GM12874 (cell line): ENCODE results near the gene ITPRIPL1.

Experiments
- CTCF ChIP-seq: IDR thresholded peaks from 2 replicates; pipeline ENCODE4 v1.5.1; 2011; ENCODE audit warnings: low read depth, mild to moderate bottlenecking, control low read depth, low read length, moderate library complexity; ENCODE audit not compliant: insufficient read depth

ITPRIPL1 gene

DNA sequence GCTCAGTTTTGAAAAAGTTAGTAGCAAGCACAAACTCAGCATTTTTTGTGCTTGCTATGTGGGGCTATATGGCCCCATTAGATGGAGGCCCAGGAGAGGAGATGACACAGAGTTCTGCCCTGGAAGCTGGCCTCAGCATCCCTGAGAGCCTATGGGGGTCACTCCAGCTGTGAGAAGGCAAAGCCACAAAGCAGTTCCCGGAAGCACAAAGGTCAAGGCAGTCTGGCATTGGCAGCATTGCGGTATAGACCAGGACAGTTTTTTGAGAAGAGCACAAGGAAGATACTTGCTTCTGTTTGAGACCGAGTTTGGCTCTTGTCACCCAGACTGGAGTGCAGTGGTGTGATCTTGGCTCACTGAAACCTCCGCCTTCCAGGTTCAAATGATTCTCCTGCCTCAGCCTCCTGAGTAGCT is 7.5 kb upstream of the ITPRIPL1 start:
- TF ChIP-seq CTCF, result no peak

DNA sequence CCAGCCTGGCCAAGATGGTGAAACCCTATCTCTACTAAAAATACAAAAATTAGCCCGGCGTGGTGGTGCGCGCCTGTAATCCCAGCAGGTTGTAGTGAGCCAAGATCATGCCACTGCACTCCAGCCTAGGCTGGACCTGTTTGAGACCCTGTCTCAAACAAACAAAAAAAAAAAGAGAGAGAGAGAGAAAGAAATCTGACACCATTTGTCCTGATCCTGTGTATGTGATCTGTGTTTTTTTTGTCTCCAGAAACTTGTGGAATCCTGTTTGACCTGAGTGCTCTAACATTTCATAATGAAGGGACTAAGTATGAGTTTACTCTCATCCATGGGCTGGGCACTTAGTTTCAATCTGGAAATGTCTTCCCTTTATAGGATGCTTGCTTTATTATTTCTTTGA is 6.4 kb upstream of the ITPRIPL1 start:
- no peak for TF ChIP-seq CTCF

GRCh38 chr2:96319396-96319795 is 5.7 kb upstream of the ITPRIPL1 start:
- TF ChIP-seq CTCF, result no peak

DNA sequence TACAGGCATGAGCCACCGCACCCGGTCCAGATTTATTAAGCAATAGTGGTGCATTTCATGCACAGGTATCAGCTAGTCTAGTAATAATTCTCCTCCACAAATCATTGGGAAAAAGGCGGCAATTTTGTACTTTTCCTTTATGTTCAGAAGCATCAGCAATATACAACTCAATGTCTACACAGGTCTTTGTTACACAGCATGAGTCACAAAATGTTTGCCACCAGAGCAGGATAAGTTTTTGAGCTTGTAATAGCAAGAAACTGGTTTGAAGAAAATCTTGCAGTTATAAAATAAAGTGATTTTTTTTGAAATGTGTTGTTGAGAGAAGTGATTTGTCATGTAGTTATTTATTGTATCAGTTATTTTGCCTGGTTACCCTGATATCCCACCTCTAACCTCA is 4.8 kb upstream of the ITPRIPL1 start:
- no peak for TF ChIP-seq CTCF

- TF ChIP-seq CTCF, result no peak
Observed at GRCh38 chr2:96320728-96321622, 4.1 kb upstream of the ITPRIPL1 start.

DNA sequence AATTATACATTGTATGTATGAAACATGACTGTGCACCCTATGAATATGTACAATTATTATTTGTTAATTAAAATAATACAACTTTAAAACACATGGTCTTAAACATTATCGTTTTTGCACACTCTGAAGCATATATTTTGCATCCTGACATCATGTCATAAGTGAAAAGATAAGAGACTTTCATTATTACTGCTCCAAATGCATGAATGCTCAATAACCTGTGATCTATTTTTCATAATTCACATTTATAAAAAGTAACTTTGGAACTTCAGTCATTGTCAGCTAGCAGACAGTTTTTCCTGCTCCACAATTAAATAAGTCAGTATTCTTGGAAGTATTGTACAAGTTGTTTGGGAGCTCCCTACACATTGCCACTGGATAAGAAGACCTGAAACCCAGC is 1.3 kb upstream of the ITPRIPL1 start:
- no peak for TF ChIP-seq CTCF

GRCh38 chr2:96324721-96325040 is 436 bp upstream of the ITPRIPL1 start:
- no peak for TF ChIP-seq CTCF
